HG03432 (cell line): ENCODE data around the gene DENR.
"Not testable (repeated sequence)": the region's sequence is repeated elsewhere in the genome, so short reads cannot be mapped to it uniquely, and the experiment has no call there.

Source experiments
- ATAC-seq: cut with Tn5 transposase; IDR thresholded peaks from one replicate; pipeline ENCODE4 v1.9.1; 2021; ENCODE audit warnings: mild to moderate bottlenecking, moderate library complexity; ENCODE audit not compliant: unreplicated experiment

Gene DENR, protein sequence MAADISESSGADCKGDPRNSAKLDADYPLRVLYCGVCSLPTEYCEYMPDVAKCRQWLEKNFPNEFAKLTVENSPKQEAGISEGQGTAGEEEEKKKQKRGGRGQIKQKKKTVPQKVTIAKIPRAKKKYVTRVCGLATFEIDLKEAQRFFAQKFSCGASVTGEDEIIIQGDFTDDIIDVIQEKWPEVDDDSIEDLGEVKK

DNA sequence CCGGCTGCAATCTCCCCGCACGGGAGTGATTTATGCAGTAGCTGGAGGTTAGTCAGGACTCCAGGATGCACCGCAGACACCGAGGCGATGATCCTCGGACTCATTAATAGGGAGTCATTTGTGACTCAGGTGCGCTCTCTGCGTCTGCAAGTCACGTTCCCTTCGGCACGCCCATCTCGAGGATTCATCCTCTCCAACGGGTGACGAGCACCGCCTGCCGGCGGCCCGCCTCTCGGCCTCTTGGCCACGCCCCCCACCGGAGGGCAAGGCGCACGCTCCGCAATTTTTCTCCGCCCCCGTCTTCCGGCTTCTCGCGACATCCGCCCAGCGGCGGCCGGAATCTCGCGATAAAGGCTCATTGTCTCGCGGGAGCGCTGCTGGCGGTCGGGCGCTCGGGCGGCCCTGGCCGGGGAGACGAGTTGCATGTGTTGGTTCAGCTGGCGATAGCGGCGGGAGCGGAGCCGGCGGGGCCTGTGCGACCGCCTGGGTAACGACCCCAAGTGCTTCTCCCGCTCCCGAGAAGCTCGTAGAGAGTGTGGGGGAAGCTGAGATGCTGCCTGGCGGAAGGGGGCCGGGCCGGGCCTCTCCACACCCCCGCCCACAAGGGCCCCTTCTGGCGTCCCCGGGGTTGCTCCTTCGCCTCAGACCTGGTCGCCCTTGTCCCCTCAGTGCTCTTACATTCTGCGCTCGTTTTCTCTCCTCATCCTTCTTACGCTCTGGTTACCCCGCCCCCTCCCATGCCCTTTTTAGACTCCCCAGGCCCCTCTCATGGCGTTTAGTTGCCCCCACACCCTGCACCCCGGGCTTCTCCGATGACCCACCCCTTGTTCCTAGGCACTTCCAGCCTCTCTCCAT, at the start of gene DENR:
Gene DENR (plus strand): TSS at position 361 of the 855 bp plus-strand sequence. CDS start 878 bp downstream, outside the sequence.
- ATAC-seq = peak; percentile 95

DNA sequence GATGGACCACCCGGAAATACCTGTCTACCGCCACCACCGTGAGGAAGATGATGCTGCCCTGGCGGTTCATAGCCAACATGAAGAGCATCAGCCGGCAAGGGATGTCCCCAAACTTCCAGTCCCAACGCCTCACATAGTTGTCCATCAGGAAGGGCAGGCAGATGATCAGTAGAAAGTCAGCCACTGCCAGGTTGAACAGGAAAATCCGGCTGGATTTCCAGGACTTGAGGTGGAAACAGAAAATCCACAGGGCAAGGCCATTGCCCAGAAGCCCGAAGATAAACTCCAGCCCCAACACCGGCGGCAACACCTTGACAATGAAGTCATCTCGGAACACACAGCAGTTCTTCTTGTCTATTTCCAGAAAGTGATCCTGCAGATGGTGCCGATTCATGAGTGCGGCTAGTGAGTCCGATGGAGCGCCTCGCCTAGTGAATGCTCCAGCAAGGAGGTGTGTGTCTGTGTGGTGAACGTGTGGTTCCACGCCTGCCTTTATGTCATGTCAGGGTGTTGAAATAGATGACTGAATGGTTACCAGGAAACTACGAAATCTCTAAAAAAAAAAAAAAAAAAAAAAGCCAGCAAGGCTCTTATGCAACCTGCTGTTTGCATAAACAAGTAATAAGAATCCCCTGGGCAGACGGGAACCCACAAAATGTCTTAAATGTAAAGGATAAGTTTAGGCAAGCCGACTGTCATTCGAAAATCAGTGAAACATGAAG, 49.6 kb upstream of the DENR start, which contains the start of gene HCAR2:
Gene HCAR2 (minus strand): TSS at position 468 of the 722 bp plus-strand sequence. CDS start 74 bp downstream, at position 394.
- ATAC-seq = not testable (repeated sequence)

DNA sequence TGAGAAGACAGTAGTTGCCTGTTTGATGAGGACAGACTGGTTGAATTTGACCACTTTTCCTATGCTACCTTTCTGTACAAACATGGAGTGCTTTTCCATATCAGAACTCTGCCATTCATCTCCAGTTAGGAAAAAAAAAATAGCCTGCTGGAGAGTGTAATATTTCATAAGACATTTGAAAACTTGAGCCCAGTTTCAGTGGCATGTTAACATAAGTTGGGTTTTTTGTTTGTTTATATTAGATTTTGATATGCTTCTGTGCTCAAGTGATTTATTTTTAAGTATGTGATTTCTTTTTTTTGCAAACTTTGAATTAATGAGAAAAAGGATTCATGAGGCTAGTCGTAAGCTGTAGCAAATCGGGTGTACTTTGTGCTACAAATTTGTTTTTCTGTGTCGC, 48.8 kb upstream of the DENR start:
- not testable (repeated sequence) for ATAC-seq

DNA sequence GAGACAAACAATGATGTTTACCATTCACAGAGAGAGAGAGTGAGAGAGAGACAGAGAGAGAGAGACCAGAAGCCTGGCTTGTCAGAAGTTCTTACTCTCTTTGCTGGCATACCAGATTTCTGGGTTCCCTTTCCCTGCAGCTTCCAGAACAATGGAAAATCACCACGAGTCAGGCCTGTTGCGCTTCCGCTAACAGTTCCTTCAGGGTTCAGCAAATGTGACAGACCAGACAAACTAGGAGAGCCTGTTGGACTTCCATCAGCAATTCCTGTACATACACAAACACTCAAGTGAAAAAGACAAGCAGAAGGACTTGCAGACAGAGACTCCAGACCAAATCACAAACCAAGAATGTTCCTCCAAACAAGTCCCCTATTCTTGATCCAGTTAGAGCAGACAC, 43.3 kb upstream of the DENR start:
- not testable (repeated sequence) for ATAC-seq

DNA sequence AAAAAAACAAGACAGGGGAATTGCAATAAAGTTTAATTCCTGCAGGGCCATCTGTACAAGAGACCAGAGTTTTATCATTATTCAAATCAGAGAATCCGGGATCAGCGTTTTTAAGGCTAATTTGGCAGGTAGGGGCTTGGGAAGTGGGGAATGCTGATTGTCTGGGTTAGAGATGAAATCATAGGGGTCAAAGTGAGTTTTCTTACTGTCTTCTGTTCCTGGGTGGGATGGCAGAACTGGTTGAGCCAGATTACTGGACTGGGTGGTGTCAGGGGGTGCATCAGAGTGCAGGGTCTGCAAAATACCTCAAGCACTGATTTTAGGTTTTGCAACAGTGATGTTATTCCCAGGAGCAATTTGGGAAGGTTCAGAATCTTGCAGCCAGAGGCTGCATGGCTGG, 42.3 kb upstream of the DENR start:
- ATAC-seq = not testable (repeated sequence)

DNA sequence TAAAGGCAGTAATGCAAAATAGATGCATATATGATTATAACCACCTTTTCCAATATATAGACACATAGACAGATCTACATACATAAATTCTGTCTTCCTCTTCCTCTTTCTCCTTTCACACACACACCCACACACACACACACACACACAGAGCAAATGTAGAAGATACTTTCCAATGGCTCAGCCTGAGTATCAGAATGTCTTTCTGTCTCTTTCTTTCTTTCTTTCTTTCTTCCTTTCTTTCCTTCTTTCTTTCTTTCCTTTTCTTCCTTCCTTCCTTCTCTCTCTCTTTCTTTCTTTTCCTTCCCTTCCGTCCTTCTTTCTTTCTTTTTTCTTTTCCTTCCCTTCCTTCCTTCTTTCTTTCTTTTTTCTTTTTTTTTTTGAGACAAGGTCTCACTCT, 41.4 kb upstream of the DENR start:
- ATAC-seq = not testable (repeated sequence)

DNA sequence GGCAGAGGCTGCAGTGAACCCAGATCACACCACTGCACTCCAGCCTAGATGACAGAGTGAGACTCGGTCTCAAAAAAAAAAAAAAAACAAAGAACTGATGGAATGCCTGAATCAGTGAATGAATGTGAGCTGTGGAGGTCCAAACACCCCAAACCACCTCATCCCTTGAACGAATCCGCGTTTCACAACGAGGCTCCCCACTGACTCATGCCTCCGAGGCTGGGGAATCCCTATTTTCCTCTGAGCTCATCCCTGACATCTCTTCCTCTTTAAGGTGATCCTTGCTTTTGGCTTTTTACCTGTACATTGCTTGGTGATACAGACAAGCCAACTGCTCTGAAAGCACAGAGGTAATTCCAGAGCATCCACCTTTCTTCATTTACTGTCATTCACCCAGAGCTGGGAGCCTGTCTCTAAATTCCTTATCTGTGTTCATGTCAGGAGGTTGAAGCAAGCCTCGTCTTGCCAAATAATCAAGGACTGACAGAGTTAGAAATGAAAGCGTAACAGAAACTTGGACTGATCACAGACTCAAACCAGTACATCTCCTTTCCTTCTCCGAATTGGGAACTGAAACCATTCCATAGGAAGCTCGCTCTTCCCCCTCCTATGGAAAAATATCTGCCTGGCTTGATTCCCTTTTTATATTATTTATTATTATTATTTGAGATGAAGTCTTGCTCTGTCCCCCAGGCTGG, 39.0 kb upstream of the DENR start:
- not testable (repeated sequence) for ATAC-seq

DNA sequence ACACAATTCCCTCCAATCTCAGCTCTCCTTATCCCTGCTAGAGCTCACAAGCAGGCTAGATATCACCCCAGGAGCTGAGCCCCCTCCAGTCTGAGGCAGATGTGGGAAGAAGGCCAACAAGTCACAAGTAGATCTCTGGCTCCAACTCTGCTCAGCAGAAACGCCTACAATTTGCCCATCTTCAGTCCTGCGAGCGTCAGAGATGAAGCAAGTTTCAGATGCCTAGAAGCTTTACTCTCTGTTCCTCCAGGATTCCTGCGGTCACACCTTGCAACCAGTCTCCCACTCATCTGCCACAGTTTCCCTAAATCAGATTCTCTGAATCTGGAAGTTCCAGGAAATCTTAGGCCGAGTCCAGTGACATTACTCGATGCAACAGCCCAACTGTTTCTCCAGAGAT, 37.4 kb upstream of the DENR start:
- ATAC-seq = not testable (repeated sequence)

DNA sequence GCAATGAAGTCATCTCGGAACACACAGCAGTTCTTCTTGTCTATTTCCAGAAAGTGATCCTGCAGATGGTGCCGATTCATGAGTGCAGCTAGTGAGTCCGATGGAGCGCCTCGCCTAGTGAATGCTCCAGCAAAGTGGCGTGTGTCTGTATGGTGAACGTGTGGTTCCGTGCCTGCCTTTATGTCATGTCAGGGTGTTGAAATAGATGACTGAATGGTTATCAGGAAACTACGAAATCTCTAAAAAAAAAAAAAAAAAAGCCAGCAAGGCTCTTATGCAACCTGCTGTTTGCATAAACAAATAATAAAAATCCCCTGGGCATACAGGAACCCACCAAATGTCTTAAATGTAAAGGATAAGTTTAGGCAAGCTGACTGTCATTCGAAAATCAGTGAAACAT, 36.0 kb upstream of the DENR start, which contains the start of gene HCAR3:
Gene HCAR3 (minus strand): TSS at position 154 of the 400 bp plus-strand sequence. CDS start 74 bp downstream, at position 80.
- ATAC-seq = not testable (repeated sequence)

DNA sequence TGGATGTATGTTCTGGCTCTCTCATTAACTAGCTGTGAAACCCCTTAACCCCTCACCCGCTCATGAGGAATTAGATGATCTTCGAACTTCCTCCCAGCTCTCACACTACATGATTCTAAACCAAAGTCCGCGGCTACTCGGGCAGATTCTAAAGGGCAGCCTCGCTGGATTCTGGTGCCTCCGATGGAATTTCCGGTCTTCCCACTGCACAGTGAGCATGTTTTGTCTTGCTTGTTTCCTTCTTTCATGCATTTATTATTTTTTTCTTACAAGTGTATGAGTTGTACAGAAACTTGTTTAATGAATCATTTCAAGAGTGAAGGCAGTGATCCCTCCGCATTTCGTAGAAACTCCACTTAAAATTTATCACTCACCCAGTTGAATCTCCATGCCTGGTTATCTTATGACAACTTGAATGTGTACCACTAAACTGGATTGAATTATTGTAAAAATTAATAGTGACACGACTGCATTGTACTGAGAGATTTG, 31.5 kb upstream of the DENR start:
- ATAC-seq = no peak

DNA sequence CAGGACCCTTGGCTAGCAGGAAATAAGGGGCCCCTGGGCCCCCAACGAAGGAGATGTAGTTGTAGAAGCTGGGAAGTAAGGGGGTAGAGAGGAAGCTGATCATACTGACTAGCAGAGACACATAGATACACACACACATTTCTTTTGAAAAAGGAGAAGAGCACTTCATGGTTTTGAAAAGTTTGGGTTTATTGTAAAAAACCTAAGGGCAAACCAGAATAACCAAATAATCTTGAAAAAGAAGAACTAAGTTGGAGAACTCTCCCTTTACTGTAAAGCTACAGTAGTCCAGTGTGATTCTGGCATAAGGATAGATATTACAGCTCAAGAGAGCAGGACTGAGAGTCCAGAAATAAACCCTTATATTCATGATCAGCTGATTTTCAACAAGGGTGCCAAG, 30.2 kb upstream of the DENR start:
- ATAC-seq = no peak

DNA sequence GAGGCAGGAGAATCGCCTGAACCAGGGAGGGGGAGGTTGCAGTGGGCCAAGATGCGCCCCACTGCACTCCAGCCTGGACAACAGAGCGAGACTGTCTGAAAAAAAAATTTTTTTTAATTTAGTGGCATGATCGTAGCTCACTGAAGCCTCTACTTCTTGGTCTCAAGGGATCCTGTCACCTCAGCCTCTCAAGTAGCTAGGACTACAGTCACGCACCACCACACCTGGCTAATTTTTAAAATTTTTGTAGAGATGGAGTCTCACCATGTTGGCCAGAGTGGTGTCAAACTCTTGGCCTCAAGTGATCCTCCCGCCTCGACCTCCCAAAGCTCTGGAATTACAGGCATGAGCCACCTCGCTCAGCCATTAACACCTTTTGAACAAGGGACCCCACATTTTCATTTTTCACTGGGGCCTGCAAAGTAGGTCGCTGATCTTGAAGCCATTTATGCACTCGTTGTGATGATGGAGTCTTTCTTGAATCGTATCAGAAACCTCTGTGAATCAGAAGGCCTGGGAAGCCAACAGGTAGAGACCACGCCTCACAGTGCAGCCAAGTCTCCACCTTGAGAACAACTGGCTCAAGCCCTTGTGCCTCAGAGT, 27.9 kb upstream of the DENR start:
- ATAC-seq = no peak

DNA sequence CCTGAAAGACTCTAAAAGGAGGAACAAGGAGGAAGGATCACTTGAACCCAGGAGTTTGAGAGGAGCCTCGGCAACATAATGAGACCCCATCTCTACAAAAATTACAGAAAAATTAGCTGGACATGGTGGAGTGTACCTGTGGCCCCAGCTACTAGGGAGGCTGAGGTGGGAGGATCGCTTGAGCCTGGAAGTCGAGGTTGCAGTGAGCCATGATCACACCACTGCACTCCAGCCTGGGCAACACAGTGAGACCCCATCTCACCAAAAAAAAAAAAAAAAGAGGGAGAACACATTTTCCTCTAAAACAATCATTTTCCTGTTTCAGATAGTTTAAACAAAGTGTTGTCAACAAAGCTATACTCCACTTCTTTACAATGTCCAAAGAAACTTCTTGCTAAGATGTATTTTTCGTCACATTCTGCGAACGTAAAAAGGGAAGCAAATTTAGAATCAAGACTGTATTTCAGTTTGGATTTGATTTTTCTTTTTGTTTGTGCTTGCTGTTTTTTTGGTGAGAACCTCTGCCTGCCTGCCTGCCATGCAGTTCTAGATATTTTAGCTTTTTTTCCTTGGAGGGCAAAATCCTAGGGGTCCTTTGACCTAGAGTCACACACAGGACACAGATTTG, 27.1 kb upstream of the DENR start:
- ATAC-seq = no peak

DNA sequence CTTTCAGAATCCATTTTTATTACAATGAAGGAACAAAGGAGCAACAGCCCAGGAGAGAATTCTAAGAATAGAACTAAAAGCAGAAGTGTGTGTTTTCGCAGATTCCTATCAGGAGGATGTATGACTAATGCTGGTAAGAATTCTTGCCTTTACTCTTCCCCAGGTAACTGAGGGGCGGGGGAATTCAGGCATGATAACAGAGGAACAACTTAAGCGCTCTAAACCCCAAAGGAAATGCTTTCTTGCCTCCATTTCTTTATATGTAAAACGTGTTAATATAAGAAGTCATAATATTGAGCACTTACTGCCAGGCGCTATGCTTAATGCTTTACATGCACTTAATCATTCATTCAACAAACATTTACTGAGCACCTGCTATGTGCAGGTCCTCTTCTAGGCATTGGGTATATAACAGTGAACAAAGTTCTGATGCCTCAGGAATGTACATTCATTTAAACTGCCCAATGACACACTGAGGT, 26.5 kb upstream of the DENR start:
- peak; percentile 37 for ATAC-seq

DNA sequence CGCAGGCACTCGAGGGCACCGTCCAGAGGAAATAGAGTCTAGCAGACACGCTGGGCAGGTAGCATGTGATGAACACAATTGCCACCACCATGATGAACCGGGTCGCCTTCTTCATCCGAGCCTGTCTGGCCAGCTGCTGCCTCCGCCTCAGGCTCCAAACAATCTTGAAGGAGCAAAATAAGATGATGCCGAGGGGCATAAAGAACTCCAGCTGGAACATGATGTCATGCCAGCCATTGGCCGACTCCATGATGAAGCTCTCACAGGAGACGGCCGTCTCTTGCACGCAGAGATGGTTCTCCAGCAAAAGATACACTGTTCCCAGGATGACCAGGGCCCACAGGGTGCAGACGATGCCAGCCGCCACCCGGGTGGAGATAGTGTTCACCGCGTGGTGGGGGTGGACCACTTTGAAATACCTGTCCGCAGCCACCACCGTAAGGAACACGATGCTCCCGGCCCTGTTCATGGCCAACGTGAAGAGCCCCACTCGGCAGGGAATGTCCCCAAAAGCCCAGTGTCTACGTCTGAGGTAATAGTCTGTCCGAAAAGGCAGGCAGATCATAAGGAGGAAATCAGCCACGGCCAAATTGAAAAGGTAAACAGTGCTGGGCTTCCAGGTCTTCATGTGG, 22.9 kb upstream of the DENR start:
- ATAC-seq = no peak

DNA sequence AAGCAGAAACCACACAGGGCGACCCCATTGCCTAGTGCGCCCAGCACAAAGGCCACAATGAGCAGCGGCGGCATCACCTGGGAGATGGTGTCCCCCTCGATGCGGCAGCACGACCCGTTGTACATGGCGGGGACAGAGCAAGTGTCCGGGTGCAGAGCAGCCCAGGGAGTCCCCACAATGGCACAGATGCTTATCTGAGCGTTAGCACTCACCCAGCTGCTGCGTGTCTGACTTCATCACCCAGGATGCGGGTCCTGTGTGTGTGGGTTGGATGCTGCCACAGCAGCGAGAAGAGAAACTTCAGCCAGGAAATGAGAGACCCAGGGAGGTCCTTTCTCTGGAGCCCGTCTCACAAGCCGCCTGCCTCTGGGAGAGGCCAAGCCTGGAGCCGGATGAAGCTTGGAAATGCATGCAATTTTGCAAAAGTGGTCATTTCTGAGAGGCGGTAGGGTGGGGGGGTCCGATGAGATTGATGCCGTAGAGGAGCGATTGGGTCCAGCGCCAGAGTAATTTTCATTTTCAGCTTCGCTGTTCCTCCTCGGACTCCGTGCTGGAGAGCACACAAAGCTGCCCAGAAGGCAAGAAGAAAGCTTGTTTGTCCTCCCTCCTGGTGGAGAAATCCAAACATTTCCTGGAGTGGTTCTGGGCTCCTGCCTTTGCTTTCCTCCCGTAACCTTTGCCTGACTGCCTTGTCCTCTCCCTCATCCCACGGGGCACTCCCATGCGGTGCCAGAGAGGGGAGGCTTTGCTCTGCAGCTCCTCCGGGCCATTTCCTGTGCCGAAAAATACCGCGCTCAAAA, 22.2 kb upstream of the DENR start, which contains the start of gene HCAR1:
Gene HCAR1 (minus strand): TSS at position 630 of the 800 bp plus-strand sequence. CDS start 505 bp downstream, at position 125.
- no peak for ATAC-seq

DNA sequence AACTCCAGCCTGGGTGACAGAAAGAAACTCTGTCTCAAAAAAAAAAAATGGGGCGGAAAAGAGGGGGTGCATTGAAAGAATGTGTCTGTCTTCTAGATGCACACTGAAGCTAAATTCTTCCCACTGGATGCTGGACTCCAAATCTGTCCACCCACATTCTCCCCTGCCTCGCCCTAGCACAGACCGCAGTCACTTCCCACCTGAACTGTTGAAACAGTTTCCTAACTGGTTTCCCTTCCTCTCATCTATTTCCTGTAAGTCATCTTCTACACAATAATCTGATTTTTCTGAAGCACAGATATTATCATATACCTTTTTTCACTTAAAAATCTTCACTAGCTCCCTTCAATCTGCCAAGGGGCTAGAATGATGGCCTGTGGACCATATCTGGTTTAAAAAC, 20.5 kb upstream of the DENR start:
- no peak for ATAC-seq

DNA sequence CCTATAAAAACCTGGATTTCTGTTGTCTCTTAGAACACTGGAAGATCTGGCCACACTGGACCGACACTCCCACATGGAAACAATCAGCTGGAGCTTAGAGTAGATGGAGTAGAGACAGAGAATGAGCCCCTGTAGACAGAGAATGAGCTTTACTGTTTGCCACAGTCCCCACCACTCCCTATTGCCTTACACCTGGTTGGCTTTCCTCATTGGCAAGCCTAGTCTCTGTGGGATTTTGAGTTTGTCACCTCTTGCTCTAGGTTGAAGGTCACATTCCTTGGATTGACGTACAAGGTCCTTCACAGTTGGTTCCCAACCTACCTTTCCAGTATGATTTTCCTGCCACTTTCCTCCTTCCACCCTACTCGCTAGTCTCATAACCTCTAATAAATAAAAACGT, 20.0 kb upstream of the DENR start:
- ATAC-seq = no peak
